ENCODE measurements around the gene MLXIP. TPM values are rescaled to one million over a fixed set of nuclear protein-coding genes. Genes with fewer than 3 reads are reported as not detected.

MLXIP gene
- total and polyA plus RNA-seq, 9 of the 15 experiments (the other 6 are each of a cell fraction or from before 2014, with no cell fraction given): 2.2 to 66.3 (median 18.1) TPM

- TF ChIP-seq RERE (CRISPR knock-in tag; IDR thresholded peaks at IDR 0.05; ENCODE audit: borderline replicate concordance) (no peak), ZBTB40 (IDR thresholded peaks at IDR 0.05) (no peak), ZBTB40 (CRISPR knock-in tag; IDR thresholded peaks at IDR 0.05) (no peak), ZNF398 (CRISPR knock-in tag; IDR thresholded peaks at IDR 0.05) (no peak), JUND (IDR thresholded peaks at IDR 0.05; ENCODE audit: borderline replicate concordance, low read depth, low read length) (0 out of 2 replicates have a peak, but pooled peaks have one; percentile 6), JUND (tag; IDR thresholded peaks at IDR 0.05; ENCODE audit: borderline replicate concordance, low read depth, low read length) (no peak; the same call in 2 of the 3 replicates), SREBF2 (CRISPR knock-in tag; IDR thresholded peaks at IDR 0.05) (no peak), KAT7 (CRISPR knock-in tag; IDR thresholded peaks at IDR 0.05; ENCODE audit: borderline replicate concordance) (no peak)
Observed at GRCh38 chr12:122082621-122083356, 4.2 kb downstream of the MLXIP start (continued).

Measured in K562 (cell line).